ENCODE results near the gene ZNF837.

Gene ZNF837

GRCh38 chr19:58394821-58395219 is 14.0 kb upstream of the ZNF837 start:
- H3K4me3 ChIP-seq (IDR thresholded peaks at IDR 0.05; ENCODE audit: insufficient read depth, low read depth, low read length) = no peak overlapping the region
- TF ChIP-seq CTCF (conservative IDR thresholded peaks at IDR 0.05; ENCODE audit: low read depth, low read length) = no peak

GRCh38 chr19:58393725-58394033 is 12.8 kb upstream of the ZNF837 start:
- TF ChIP-seq CTCF (conservative IDR thresholded peaks at IDR 0.05; ENCODE audit: low read depth, low read length) = no peak
- Histone ChIP-seq H3K4me1 (ENCODE audit: low read depth, poor library complexity, severe bottlenecking) (peaks cover 29% of the 10 kb centered on the region), H4K20me1 (ENCODE audit: insufficient read depth) (peaks cover 12% of the 10 kb centered on the region), H3K4me2 (no peak overlapping the region), H3K9ac (no peak overlapping the region), H2AFZ (ENCODE audit: low read depth) (no peak overlapping the region), H3K36me3 (ENCODE audit: insufficient read depth) (peaks cover 21% of the 10 kb centered on the region; the same call in 1 of the 2 replicates), H3K27me3 (ENCODE audit: insufficient read depth, low read depth) (no peaks in the 10 kb centered on the region), H3K27ac (no peak overlapping the region), H3K79me2 (ENCODE audit: insufficient read depth, low read depth) (peaks cover 36% of the 10 kb centered on the region), H3K4me3 (IDR thresholded peaks at IDR 0.05; ENCODE audit: insufficient read depth, low read depth, low read length) (no peak overlapping the region)

More at GRCh38 chr19:58394821-58395219, 14.0 kb upstream of the ZNF837 start:
- H3K4me2 ChIP-seq = no peak overlapping the region
- H3K9ac ChIP-seq = no peak overlapping the region
- H3K36me3 ChIP-seq (ENCODE audit: insufficient read depth) = peaks cover 14% of the 10 kb centered on the region; the same call in 1 of the 2 replicates
- H3K4me1 ChIP-seq (ENCODE audit: low read depth, poor library complexity, severe bottlenecking) = peaks cover 18% of the 10 kb centered on the region
- H3K27me3 ChIP-seq (ENCODE audit: insufficient read depth, low read depth) = no peaks in the 10 kb centered on the region
- no peak overlapping the region for H3K27ac ChIP-seq
- peaks cover 8% of the 10 kb centered on the region for H4K20me1 ChIP-seq (ENCODE audit: insufficient read depth)
- H2AFZ ChIP-seq (ENCODE audit: low read depth) = no peak overlapping the region
- H3K79me2 ChIP-seq (ENCODE audit: insufficient read depth, low read depth) = peaks cover 27% of the 10 kb centered on the region

- Histone ChIP-seq H3K27ac (no peak overlapping the region), H3K4me2 (no peak overlapping the region), H4K20me1 (ENCODE audit: insufficient read depth) (peaks cover 12% of the 10 kb centered on the region), H3K4me1 (ENCODE audit: low read depth, poor library complexity, severe bottlenecking) (peaks cover 34% of the 10 kb centered on the region), H3K27me3 (ENCODE audit: insufficient read depth, low read depth) (no peaks in the 10 kb centered on the region), H3K79me2 (ENCODE audit: insufficient read depth, low read depth) (peaks cover 42% of the 10 kb centered on the region), H2AFZ (ENCODE audit: low read depth) (no peak overlapping the region), H3K9ac (no peak overlapping the region), H3K36me3 (ENCODE audit: insufficient read depth) (peaks cover 26% of the 10 kb centered on the region; the same call in 1 of the 2 replicates), H3K4me3 (IDR thresholded peaks at IDR 0.05; ENCODE audit: insufficient read depth, low read depth, low read length) (no peak overlapping the region)
- TF ChIP-seq CTCF (conservative IDR thresholded peaks at IDR 0.05; ENCODE audit: low read depth, low read length) = no peak
Measured at GRCh38 chr19:58392945-58393724, 12.3 kb upstream of the ZNF837 start.

- peaks cover 53% of the 10 kb centered on the region for H3K79me2 ChIP-seq (ENCODE audit: insufficient read depth, low read depth)
- H3K36me3 ChIP-seq (ENCODE audit: insufficient read depth) = peaks cover 28% of the 10 kb centered on the region; the same call in 1 of the 2 replicates
Measured at GRCh38 chr19:58388175-58388526, 7.3 kb upstream of the ZNF837 start.

More at GRCh38 chr19:58388175-58388526, 7.3 kb upstream of the ZNF837 start:
- peaks cover 12% of the 10 kb centered on the region for H4K20me1 ChIP-seq (ENCODE audit: insufficient read depth)
- H3K4me2 ChIP-seq = peak overlapping the region; percentile 79
- no peak overlapping the region for H3K9ac ChIP-seq
- peaks cover 45% of the 10 kb centered on the region for H3K4me1 ChIP-seq (ENCODE audit: low read depth, poor library complexity, severe bottlenecking)
- H3K27ac ChIP-seq = no peak overlapping the region
- H3K27me3 ChIP-seq (ENCODE audit: insufficient read depth, low read depth) = no peaks in the 10 kb centered on the region
- TF ChIP-seq CTCF (conservative IDR thresholded peaks at IDR 0.05; ENCODE audit: low read depth, low read length) = no peak
- no peak overlapping the region for H3K4me3 ChIP-seq (IDR thresholded peaks at IDR 0.05; ENCODE audit: insufficient read depth, low read depth, low read length)
- no peak overlapping the region for H2AFZ ChIP-seq (ENCODE audit: low read depth)

Data from KMS-11 (cell line).